ENCODE data around the gene CRACR2B. TPM values are rescaled to one million over a fixed set of nuclear protein-coding genes. Genes with fewer than 3 reads are reported as not detected.

CRACR2B gene
- total and polyA plus RNA-seq, 2 donors from 2014 or later = 16.5 to 22.6 TPM

DNA sequence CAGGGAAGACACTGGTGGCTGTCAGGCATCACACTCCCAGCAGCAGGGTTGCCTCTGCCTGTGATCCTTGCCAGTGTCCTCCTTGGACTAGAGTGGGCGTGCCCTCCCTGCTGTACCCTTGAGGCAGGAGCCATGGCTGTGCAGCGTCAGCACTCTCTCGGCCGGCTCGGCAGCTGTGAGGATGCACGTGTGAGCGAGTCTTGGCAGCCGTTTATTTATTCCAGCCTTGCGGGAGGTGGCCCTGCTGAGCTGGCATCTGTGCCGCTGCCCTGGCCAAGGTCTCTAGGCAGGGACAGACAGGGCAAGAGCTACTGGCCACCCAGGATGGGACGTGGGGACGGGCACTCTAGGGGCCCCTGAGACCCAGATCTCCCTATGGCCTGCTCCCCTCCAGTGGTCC lies 48.8 kb downstream of the CRACR2B start:
- FAIRE-seq = no peak
- DNase-seq = no peak
- no peak overlapping the region for H3K9ac ChIP-seq (ENCODE audit: low read length in 3 of 3)

DNA sequence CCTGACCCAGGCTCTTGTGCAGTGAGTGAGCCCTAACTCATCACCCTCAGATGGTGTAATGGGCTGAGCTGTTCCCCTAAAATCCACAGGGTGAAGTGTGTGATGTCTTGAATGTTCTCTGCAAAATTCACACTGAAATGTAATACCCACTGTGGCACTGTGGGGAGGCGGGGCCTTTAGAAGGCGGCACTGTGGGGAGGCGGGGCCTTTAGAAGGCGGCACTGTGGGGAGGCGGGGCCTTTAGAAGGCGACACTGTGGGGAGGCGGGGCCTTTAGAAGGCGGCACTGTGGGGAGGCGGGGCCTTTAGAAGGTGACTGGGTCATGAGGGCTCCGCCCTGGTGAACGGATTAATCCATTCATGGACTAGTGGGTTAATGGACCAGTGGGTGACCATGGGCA lies 49.8 kb downstream of the CRACR2B start:
- Histone ChIP-seq H3K9ac (ENCODE audit: low read length in 3 of 3) (no peak overlapping the region), H3K4me3 (ENCODE audit: low read length in 3 of 3) (no peak overlapping the region), H3K4me1 (ENCODE audit: control insufficient read depth in 2 of 3, insufficient read depth in 2 of 3, low read depth in 1 of 3, low read length in 3 of 3) (peaks cover 0 to 7% (median 4%) of the 10 kb centered on the region in 3 donors), H3K27ac (ENCODE audit: low read depth in 2 of 2, low read length in 2 of 2) (no peak overlapping the region), H3K9me3 (ENCODE audit: control insufficient read depth in 2 of 3, insufficient read depth in 1 of 3, low read length in 3 of 3) (no peaks in the 10 kb centered on the region), H3K27me3 (ENCODE audit: control insufficient read depth, insufficient read depth, low read length) (no peaks in the 10 kb centered on the region), H3K36me3 (ENCODE audit: control insufficient read depth in 2 of 3, insufficient read depth in 3 of 3, low read length in 3 of 3) (no peaks in the 10 kb centered on the region)
- intact Hi-C loops (cut with DNase I) = no loop called here
- no peak for FAIRE-seq
- no peak for DNase-seq
- TF ChIP-seq, protein P1, sequence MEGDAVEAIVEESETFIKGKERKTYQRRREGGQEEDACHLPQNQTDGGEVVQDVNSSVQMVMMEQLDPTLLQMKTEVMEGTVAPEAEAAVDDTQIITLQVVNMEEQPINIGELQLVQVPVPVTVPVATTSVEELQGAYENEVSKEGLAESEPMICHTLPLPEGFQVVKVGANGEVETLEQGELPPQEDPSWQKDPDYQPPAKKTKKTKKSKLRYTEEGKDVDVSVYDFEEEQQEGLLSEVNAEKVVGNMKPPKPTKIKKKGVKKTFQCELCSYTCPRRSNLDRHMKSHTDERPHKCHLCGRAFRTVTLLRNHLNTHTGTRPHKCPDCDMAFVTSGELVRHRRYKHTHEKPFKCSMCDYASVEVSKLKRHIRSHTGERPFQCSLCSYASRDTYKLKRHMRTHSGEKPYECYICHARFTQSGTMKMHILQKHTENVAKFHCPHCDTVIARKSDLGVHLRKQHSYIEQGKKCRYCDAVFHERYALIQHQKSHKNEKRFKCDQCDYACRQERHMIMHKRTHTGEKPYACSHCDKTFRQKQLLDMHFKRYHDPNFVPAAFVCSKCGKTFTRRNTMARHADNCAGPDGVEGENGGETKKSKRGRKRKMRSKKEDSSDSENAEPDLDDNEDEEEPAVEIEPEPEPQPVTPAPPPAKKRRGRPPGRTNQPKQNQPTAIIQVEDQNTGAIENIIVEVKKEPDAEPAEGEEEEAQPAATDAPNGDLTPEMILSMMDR (IDR thresholded peaks at IDR 0.05; ENCODE audit: borderline replicate concordance, extremely low read depth, insufficient read depth) = no peak

More for the DNA sequence above, 48.8 kb downstream of the CRACR2B start:
- no peaks in the 10 kb centered on the region for H3K36me3 ChIP-seq (ENCODE audit: control insufficient read depth in 2 of 3, insufficient read depth in 3 of 3, low read length in 3 of 3)
- TF ChIP-seq, protein P1 (IDR thresholded peaks at IDR 0.05; ENCODE audit: borderline replicate concordance, extremely low read depth, insufficient read depth) = no peak
- H3K27me3 ChIP-seq (ENCODE audit: control insufficient read depth, insufficient read depth, low read length) = no peaks in the 10 kb centered on the region
- H3K27ac ChIP-seq (ENCODE audit: low read depth in 2 of 2, low read length in 2 of 2) = no peak overlapping the region
- H3K4me3 ChIP-seq (ENCODE audit: low read length in 3 of 3) = no peak overlapping the region
- H3K4me1 ChIP-seq (ENCODE audit: control insufficient read depth in 2 of 3, insufficient read depth in 2 of 3, low read depth in 1 of 3, low read length in 3 of 3) = peaks cover 0 to 7% (median 4%) of the 10 kb centered on the region in 3 donors
- intact Hi-C loops (cut with DNase I) = no loop called here
- H3K9me3 ChIP-seq (ENCODE audit: control insufficient read depth in 2 of 3, insufficient read depth in 1 of 3, low read length in 3 of 3) = no peaks in the 10 kb centered on the region

DNA sequence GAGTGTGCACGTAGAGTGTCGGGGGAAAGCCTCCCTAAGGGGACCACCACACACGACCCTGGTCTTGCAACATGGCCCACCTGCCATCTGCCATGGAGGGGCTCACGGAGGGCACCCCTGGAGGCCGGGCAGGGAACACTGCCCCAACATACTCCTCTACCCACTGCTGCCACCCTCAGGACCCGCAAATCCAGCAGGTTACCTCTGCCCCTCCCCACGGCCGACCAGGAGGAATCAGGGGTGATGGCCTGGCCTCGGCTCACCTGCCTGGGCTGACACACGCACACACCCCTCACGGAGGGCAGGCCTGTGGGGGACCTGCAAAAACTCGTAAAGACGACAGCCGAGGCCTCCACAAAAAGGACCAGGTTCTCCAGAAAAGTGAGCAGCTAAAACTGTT lies 52.7 kb downstream of the CRACR2B start:
- no peaks in the 10 kb centered on the region for H3K9me3 ChIP-seq (ENCODE audit: control insufficient read depth in 2 of 3, insufficient read depth in 1 of 3, low read length in 3 of 3)
- H3K4me1 ChIP-seq (ENCODE audit: control insufficient read depth in 2 of 3, insufficient read depth in 2 of 3, low read depth in 1 of 3, low read length in 3 of 3) = peaks cover 0 to 7% (median 4%) of the 10 kb centered on the region in 3 donors
- TF ChIP-seq, protein P1 (IDR thresholded peaks at IDR 0.05; ENCODE audit: borderline replicate concordance, extremely low read depth, insufficient read depth) = no peak
- no peak overlapping the region for H3K9ac ChIP-seq (ENCODE audit: low read length in 3 of 3)
- H3K27me3 ChIP-seq (ENCODE audit: control insufficient read depth, insufficient read depth, low read length) = no peaks in the 10 kb centered on the region
- H3K36me3 ChIP-seq (ENCODE audit: control insufficient read depth in 2 of 3, insufficient read depth in 3 of 3, low read length in 3 of 3) = no peaks in the 10 kb centered on the region
- no peak overlapping the region for H3K4me3 ChIP-seq (ENCODE audit: low read length in 3 of 3)
- FAIRE-seq = no peak
- no peak for DNase-seq
- no peak overlapping the region for H3K27ac ChIP-seq (ENCODE audit: low read depth in 2 of 2, low read length in 2 of 2)
- intact Hi-C loops (cut with DNase I) = no loop called here

Other genes with a start within 250 kb of the CRACR2B start
- 36.7 TPM for gene IRF7, start 212.0 kb upstream of the CRACR2B start, total RNA-seq
- 21.5 TPM for gene IRF7, start 212.0 kb upstream of the CRACR2B start, polyA plus RNA-seq (ENCODE audit: insufficient read depth, low read depth, low replicate concordance)
- gene CDHR5, start 203.0 kb upstream of the CRACR2B start, total RNA-seq = 7.0 TPM
- gene CDHR5, start 203.0 kb upstream of the CRACR2B start, polyA plus RNA-seq (ENCODE audit: insufficient read depth, low read depth, low replicate concordance) = 45.6 TPM
- gene SCT, start 200.7 kb upstream of the CRACR2B start, total RNA-seq = not detected
- not detected for gene SCT, start 200.7 kb upstream of the CRACR2B start, polyA plus RNA-seq (ENCODE audit: insufficient read depth, low read depth, low replicate concordance)
- 1.1 TPM for gene DRD4, start 190.7 kb upstream of the CRACR2B start, total RNA-seq
- gene DRD4, start 190.7 kb upstream of the CRACR2B start, polyA plus RNA-seq (ENCODE audit: insufficient read depth, low read depth, low replicate concordance) = 0.47 TPM
- gene DEAF1, start 132.7 kb upstream of the CRACR2B start, total RNA-seq = 54.5 TPM
- 30.2 TPM for gene DEAF1, start 132.7 kb upstream of the CRACR2B start, polyA plus RNA-seq (ENCODE audit: insufficient read depth, low read depth, low replicate concordance)
- 38.6 TPM for gene TMEM80, start 132.1 kb upstream of the CRACR2B start, total RNA-seq
- gene TMEM80, start 132.1 kb upstream of the CRACR2B start, polyA plus RNA-seq (ENCODE audit: insufficient read depth, low read depth, low replicate concordance) = 36.2 TPM
- gene EPS8L2, start 121.7 kb upstream of the CRACR2B start, total RNA-seq = 287 TPM
- gene EPS8L2, start 121.7 kb upstream of the CRACR2B start, polyA plus RNA-seq (ENCODE audit: insufficient read depth, low read depth, low replicate concordance) = 199 TPM
- 175 TPM for gene TALDO1, start 80.5 kb upstream of the CRACR2B start, total RNA-seq
- 312 TPM for gene TALDO1, start 80.5 kb upstream of the CRACR2B start, polyA plus RNA-seq (ENCODE audit: insufficient read depth, low read depth, low replicate concordance)
- gene GATD1, start 50.4 kb upstream of the CRACR2B start, total RNA-seq = 66.2 TPM
- gene GATD1, start 50.4 kb upstream of the CRACR2B start, polyA plus RNA-seq (ENCODE audit: insufficient read depth, low read depth, low replicate concordance) = 38.3 TPM
- gene CEND1, start 37.8 kb upstream of the CRACR2B start, total RNA-seq = 0.16 TPM
- 3.6 TPM for gene CEND1, start 37.8 kb upstream of the CRACR2B start, polyA plus RNA-seq (ENCODE audit: insufficient read depth, low read depth, low replicate concordance)
- 17.8 TPM for gene SLC25A22, start 29.6 kb upstream of the CRACR2B start, total RNA-seq
- 14.3 TPM for gene SLC25A22, start 29.6 kb upstream of the CRACR2B start, polyA plus RNA-seq (ENCODE audit: insufficient read depth, low read depth, low replicate concordance)
- gene PIDD1, start 22.7 kb upstream of the CRACR2B start, total RNA-seq = 16.5 TPM
- gene PIDD1, start 22.7 kb upstream of the CRACR2B start, polyA plus RNA-seq (ENCODE audit: insufficient read depth, low read depth, low replicate concordance) = 9.1 TPM
- gene RPLP2, start 18.0 kb upstream of the CRACR2B start, total RNA-seq = 1,544 TPM
- gene RPLP2, start 18.0 kb upstream of the CRACR2B start, polyA plus RNA-seq (ENCODE audit: insufficient read depth, low read depth, low replicate concordance) = 1,997 TPM
- 173 TPM for gene PNPLA2, start 9.0 kb upstream of the CRACR2B start, total RNA-seq
- 67.9 TPM for gene PNPLA2, start 9.0 kb upstream of the CRACR2B start, polyA plus RNA-seq (ENCODE audit: insufficient read depth, low read depth, low replicate concordance)
- 476 TPM for gene CD151, start 5.0 kb downstream of the CRACR2B start, total RNA-seq
- 379 TPM for gene CD151, start 5.0 kb downstream of the CRACR2B start, polyA plus RNA-seq (ENCODE audit: insufficient read depth, low read depth, low replicate concordance)
- 107 TPM for gene POLR2L, start 14.6 kb downstream of the CRACR2B start, total RNA-seq
- gene POLR2L, start 14.6 kb downstream of the CRACR2B start, polyA plus RNA-seq (ENCODE audit: insufficient read depth, low read depth, low replicate concordance) = 376 TPM
- 104 TPM for gene TSPAN4, start 14.9 kb downstream of the CRACR2B start, total RNA-seq
- gene TSPAN4, start 14.9 kb downstream of the CRACR2B start, polyA plus RNA-seq (ENCODE audit: insufficient read depth, low read depth, low replicate concordance) = 81.2 TPM
- 82.2 TPM for gene CHID1, start 82.9 kb downstream of the CRACR2B start, total RNA-seq
- gene CHID1, start 82.9 kb downstream of the CRACR2B start, polyA plus RNA-seq (ENCODE audit: insufficient read depth, low read depth, low replicate concordance) = 128 TPM
- gene AP2A2, start 98.0 kb downstream of the CRACR2B start, total RNA-seq = 144 TPM
- gene AP2A2, start 98.0 kb downstream of the CRACR2B start, polyA plus RNA-seq (ENCODE audit: insufficient read depth, low read depth, low replicate concordance) = 76.5 TPM
- gene MUC6, start 208.8 kb downstream of the CRACR2B start, total RNA-seq = 3.0 TPM
- gene MUC6, start 208.8 kb downstream of the CRACR2B start, polyA plus RNA-seq (ENCODE audit: insufficient read depth, low read depth, low replicate concordance) = 1.1 TPM
- gene MUC2, start 247.0 kb downstream of the CRACR2B start, total RNA-seq = not detected
- not detected for gene MUC2, start 247.0 kb downstream of the CRACR2B start, polyA plus RNA-seq (ENCODE audit: insufficient read depth, low read depth, low replicate concordance)

All from kidney (tissue), 14 donors.